ENCODE measurements around the gene EDC4.
"Not testable (repeated sequence)": the region's sequence is repeated elsewhere in the genome, so short reads cannot be mapped to it uniquely, and the experiment has no call there.

EDC4 gene

DNA sequence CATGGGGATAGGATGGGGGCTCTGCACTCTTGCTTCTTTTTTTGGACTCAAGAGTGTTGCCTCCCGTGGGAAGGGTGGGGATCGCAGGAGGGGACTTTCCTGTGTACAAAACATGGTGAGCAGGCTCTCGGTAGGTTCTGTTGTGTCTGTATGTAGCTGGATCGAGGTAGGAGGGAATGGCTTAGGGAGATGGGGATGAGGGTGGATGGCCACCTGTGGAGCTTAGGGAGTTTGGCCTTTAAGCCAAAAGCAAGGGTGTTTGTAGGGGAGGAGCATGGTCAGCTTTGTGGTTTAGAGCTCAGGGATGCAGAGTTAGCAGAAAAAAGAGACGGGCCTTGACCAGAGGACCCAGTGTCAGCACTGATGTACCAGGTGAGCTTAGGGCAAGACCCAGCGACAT lies 11.0 kb upstream of the EDC4 start:
- H3K4me3 ChIP-seq (ENCODE audit: low read length), result no peak overlapping the region
- DNase-seq (ENCODE audit: low read depth), result no peak
- TF ChIP-seq, protein P1, sequence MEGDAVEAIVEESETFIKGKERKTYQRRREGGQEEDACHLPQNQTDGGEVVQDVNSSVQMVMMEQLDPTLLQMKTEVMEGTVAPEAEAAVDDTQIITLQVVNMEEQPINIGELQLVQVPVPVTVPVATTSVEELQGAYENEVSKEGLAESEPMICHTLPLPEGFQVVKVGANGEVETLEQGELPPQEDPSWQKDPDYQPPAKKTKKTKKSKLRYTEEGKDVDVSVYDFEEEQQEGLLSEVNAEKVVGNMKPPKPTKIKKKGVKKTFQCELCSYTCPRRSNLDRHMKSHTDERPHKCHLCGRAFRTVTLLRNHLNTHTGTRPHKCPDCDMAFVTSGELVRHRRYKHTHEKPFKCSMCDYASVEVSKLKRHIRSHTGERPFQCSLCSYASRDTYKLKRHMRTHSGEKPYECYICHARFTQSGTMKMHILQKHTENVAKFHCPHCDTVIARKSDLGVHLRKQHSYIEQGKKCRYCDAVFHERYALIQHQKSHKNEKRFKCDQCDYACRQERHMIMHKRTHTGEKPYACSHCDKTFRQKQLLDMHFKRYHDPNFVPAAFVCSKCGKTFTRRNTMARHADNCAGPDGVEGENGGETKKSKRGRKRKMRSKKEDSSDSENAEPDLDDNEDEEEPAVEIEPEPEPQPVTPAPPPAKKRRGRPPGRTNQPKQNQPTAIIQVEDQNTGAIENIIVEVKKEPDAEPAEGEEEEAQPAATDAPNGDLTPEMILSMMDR (conservative IDR thresholded peaks at IDR 0.05; ENCODE audit: low read depth, low read length), result no peak

DNA sequence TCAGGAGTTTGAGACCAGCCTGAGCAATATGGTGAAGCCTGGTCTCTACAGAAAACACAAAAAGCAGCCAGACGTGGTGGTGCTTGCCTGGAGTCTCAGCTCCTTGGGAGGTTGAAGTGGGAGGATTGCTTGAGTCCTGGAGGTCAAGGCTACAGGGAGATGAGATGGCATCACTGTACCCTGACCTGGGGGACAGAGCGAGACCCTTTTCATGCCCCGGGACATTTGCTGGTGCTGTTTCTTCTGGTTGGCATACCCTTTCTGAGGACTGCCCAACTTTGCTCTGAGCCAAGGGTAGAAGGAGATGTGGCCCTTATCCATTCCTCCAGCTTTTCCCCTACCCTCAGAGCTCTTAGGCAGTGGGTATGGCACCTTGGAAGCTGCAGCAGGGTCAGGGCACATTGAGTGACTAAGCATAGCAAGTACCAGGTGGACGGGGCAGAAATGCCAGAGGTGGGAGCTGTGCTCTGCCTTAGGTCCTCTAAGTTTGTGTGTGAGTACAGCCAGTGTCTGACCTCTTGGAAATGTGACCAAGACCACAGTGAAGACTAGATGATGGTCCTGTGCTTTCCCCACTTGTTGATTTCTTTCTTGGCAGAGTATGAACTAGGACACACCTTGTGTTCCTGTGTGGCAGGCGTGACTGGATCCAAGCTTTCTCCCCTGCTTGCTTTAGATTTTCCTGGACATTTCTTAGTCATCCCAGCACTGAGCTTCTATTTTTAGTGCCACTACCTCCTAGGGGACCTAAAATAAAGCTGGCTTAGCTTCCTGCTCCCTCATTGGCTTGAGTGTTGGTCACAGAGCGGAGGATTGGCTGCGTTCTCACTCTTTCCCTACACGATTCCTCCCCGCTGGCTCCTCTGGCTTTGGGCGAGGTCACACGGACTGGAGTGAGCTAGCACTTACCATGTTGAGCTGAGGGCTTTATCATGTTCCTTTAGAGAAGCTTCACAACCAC lies 9.9 kb upstream of the EDC4 start:
- no peak for DNase-seq (ENCODE audit: low read depth)
- TF ChIP-seq, protein P1 (conservative IDR thresholded peaks at IDR 0.05; ENCODE audit: low read depth, low read length), result no peak
- H3K4me3 ChIP-seq (ENCODE audit: low read length), result no peak overlapping the region

DNA sequence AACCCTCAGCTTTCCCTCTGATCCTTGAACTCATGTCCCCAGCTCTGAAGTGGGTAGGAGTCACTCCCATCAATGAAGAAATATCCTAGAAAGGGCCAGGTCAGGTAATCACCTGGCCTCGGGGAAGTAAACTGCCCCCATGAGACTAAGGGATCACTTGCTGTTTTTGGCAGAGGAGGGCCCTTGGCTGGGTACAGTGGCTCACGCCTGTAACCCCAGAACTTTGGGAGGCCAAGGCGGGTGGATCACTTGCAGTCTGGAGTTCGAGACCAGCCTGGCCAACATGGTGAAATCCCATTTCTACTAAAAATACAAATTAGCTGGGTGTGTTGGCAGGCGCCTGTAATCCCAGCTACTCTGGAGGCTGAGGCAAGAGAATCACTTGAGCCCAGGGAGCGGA lies 8.8 kb upstream of the EDC4 start:
- not testable (repeated sequence) for DNase-seq (ENCODE audit: low read depth); H3K4me3 ChIP-seq (ENCODE audit: low read length)

DNA sequence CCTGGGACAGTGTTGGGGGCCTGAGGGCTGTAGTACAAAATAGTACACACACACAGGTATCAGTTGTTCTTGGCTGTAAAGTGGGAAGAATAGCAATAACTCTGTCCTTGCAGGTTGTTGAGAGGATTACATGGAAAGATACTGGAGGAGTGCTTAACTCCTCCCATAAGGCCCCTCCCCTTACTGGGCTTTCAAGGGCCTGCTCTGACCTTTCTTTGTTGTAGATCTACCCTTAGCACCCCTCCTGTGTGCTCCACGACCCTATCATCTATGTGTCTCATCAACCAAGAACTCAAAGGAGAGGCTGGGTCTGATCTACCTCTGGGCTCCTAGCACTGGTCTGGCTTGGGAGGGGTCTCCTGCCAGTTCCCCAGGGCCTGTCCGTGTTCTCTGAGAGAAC lies 8.3 kb upstream of the EDC4 start:
- DNase-seq (ENCODE audit: low read depth), result no peak
- no peak overlapping the region for H3K4me3 ChIP-seq (ENCODE audit: low read length)
- TF ChIP-seq, protein P1 (conservative IDR thresholded peaks at IDR 0.05; ENCODE audit: low read depth, low read length), result no peak

DNA sequence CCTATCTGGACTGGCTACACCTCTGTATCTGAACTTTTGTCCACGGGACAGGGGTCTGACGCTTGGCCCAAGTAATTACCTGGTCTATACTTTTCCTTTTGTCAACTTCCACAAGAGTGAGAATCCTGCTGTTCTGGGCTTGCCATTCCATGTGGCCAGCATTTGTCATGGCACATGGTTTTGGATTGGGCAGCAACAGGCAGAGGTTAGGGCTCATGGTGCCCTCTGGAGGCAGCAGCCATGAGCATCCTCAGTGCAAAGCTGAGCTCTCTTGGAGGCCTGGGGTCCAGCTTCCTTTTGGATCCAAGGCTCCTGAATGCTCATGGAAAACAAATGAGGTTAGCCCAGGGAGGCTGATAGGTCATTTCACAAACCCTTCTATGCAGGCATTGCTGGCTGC lies 7.5 kb upstream of the EDC4 start:
- DNase-seq (ENCODE audit: low read depth), result no peak
- TF ChIP-seq, protein P1 (conservative IDR thresholded peaks at IDR 0.05; ENCODE audit: low read depth, low read length), result peak; percentile 46
- no peak overlapping the region for H3K4me3 ChIP-seq (ENCODE audit: low read length)

DNA sequence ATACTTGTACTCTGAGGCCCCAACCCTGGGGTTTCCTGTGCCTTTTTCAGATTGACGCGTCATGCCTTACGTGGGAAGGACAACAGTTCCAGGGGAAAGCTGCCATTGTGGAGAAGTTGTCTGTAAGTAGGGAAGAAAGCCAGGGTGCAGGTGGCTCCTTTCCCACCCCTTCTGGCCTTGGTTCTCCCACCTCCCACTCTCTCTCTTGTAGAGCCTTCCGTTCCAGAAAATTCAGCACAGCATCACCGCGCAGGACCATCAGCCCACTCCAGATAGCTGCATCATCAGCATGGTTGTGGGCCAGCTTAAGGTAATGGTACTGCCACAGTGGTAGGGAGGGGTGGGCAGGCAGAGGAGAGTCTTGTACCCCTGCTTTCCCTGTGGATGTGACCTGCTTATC lies 4.6 kb upstream of the EDC4 start:
- H3K4me3 ChIP-seq (ENCODE audit: low read length), result no peak overlapping the region
- TF ChIP-seq, protein P1 (conservative IDR thresholded peaks at IDR 0.05; ENCODE audit: low read depth, low read length), result no peak
- no peak for DNase-seq (ENCODE audit: low read depth)

DNA sequence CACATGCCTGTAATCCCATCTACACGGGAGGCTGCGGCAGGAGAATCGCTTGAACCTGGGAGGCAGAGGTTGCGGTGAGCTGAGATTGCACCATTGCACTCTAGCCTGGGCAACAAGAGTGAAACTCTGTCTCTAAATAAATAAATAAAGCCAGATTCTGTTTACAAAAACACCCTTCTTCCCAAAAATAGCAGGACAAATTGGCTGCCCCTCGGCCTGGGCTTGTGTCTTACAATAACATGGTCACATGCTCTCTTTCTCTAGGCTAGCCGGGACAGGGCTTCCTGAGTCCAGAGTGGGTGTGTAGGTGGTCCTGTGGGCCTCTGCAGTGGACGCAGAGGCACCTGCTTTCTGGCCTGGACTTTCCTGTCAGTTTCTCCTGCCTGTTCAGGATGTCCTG lies 3.2 kb upstream of the EDC4 start:
- no peak for DNase-seq (ENCODE audit: low read depth)
- TF ChIP-seq, protein P1 (conservative IDR thresholded peaks at IDR 0.05; ENCODE audit: low read depth, low read length), result no peak
- no peak overlapping the region for H3K4me3 ChIP-seq (ENCODE audit: low read length)

Measured in retinal pigment epithelial cell (primary cell).